Measurements from ENCODE around the gene TMEM243.

GRCh38 chr7:87215046-87215445 lies 4.5 kb downstream of the TMEM243 start:
- TF ChIP-seq EZH2 (IDR thresholded peaks at IDR 0.05; ENCODE audit: low read depth) (no peak), CTCF (conservative IDR thresholded peaks at IDR 0.05) (no peak)
